Occipital lobe (tissue), 2 donors: ENCODE data around the gene SGMS2. TPM values are rescaled to one million over a fixed set of nuclear protein-coding genes. Genes with fewer than 3 reads are reported as not detected.

Experiments used
- DNase-seq: peaks from one replicate; lab custom pipeline; 2025; lab: John Stamatoyannopoulos, UW
- total RNA-seq: library from RNA; depleted of rRNA; stranded (reverse); fragments of >200 nt; gene quantifications from one replicate; pipeline ENCODE4 v1.2.3, GENCODE V29; 2014

The SGMS2 gene
- total RNA-seq, 1 donor from 2014 or later = 0.94 TPM

GRCh38 chr4:107828315-107829090 lies 3.8 kb downstream of the SGMS2 start:
- no peak for DNase-seq

- DNase-seq = no peak
Observed at GRCh38 chr4:107831140-107831539, 6.4 kb downstream of the SGMS2 start.

GRCh38 chr4:107832275-107832807 lies 7.6 kb downstream of the SGMS2 start:
- DNase-seq = no peak

GRCh38 chr4:107834241-107834794 lies 9.6 kb downstream of the SGMS2 start:
- no peak for DNase-seq

GRCh38 chr4:107835406-107835805 lies 10.7 kb downstream of the SGMS2 start:
- no peak for DNase-seq

- DNase-seq = no peak
Observed at GRCh38 chr4:107837317-107837716, 12.6 kb downstream of the SGMS2 start.

- no peak for DNase-seq
Observed at GRCh38 chr4:107837776-107838618, 13.3 kb downstream of the SGMS2 start.

GRCh38 chr4:107838861-107839565 lies 14.3 kb downstream of the SGMS2 start:
- DNase-seq = no peak

- no peak for DNase-seq
Observed at GRCh38 chr4:107843391-107843790, 18.7 kb downstream of the SGMS2 start.

GRCh38 chr4:107845681-107846080 lies 20.9 kb downstream of the SGMS2 start:
- DNase-seq = no peak

GRCh38 chr4:107850438-107850837 lies 25.7 kb downstream of the SGMS2 start:
- DNase-seq = no peak

GRCh38 chr4:107853444-107854355 lies 29.0 kb downstream of the SGMS2 start:
- no peak for DNase-seq

- DNase-seq = no peak
Observed at GRCh38 chr4:107854356-107855022, 29.8 kb downstream of the SGMS2 start.

GRCh38 chr4:107855723-107856122 lies 31.0 kb downstream of the SGMS2 start:
- DNase-seq = no peak

- DNase-seq = no peak
Observed at GRCh38 chr4:107856901-107857300, 32.2 kb downstream of the SGMS2 start.

- DNase-seq = no peak
Observed at GRCh38 chr4:107857741-107858140, 33.0 kb downstream of the SGMS2 start.

- DNase-seq = no peak
Observed at GRCh38 chr4:107858158-107858742, 33.5 kb downstream of the SGMS2 start.

- DNase-seq = no peak
Observed at GRCh38 chr4:107862658-107863057, 37.9 kb downstream of the SGMS2 start.

GRCh38 chr4:107863416-107863815 lies 38.7 kb downstream of the SGMS2 start:
- DNase-seq = no peak
